ENCODE results near the gene OR2T35. TPM values are rescaled to one million over a fixed set of nuclear protein-coding genes. Genes with fewer than 3 reads are reported as not detected.
"Not testable (repeated sequence)": the region's sequence is repeated elsewhere in the genome, so short reads cannot be mapped to it uniquely, and the experiment has no call there.

The OR2T35 gene
- total RNA-seq, 2 experiments from 2014 or later, result not detected

GRCh38 chr1:248639652-248640051 is 5.4 kb downstream of the OR2T35 start:
- H3K4me2 ChIP-seq (ENCODE audit: low read length); POLR2A ChIA-PET: not testable (repeated sequence)

GRCh38 chr1:248636612-248637011 is 8.5 kb downstream of the OR2T35 start:
- H3K36me3 ChIP-seq (ENCODE audit: insufficient read depth, low read length); H3K4me3 ChIP-seq (ENCODE audit: low read depth, low read length, poor library complexity, severe bottlenecking); H4K20me1 ChIP-seq (ENCODE audit: insufficient read depth, low read length); POLR2A ChIA-PET; intact Hi-C loops (cut with micrococcal nuclease; ENCODE audit: unreplicated experiment); DNase-seq (ENCODE audit: low spot score); H3K79me2 ChIP-seq (ENCODE audit: insufficient read depth, low read depth, low read length); BruUV-seq (replicated peaks); H3K4me2 ChIP-seq (ENCODE audit: low read length); H3K9me3 ChIP-seq (ENCODE audit: low read length); CTCF ChIA-PET (ENCODE audit: unreplicated experiment); H3K9me2 ChIP-seq (ENCODE audit: insufficient read depth, low read length); H2AFZ ChIP-seq (ENCODE audit: low read length); H3K27ac ChIP-seq (ENCODE audit: low read depth, low read length, poor library complexity, severe bottlenecking); H3K4me1 ChIP-seq (ENCODE audit: insufficient read depth, low read length, poor library complexity, severe bottlenecking): not testable (repeated sequence)

More at GRCh38 chr1:248639652-248640051, 5.4 kb downstream of the OR2T35 start:
- H3K4me1 ChIP-seq (ENCODE audit: insufficient read depth, low read length, poor library complexity, severe bottlenecking); BruUV-seq (replicated peaks); H3K9me2 ChIP-seq (ENCODE audit: insufficient read depth, low read length); DNase-seq (ENCODE audit: low spot score); H3K4me3 ChIP-seq (ENCODE audit: low read depth, low read length, poor library complexity, severe bottlenecking); H3K27ac ChIP-seq (ENCODE audit: low read depth, low read length, poor library complexity, severe bottlenecking); H3K9me3 ChIP-seq (ENCODE audit: low read length); H4K20me1 ChIP-seq (ENCODE audit: insufficient read depth, low read length); intact Hi-C loops (cut with micrococcal nuclease; ENCODE audit: unreplicated experiment); H3K36me3 ChIP-seq (ENCODE audit: insufficient read depth, low read length); H2AFZ ChIP-seq (ENCODE audit: low read length); CTCF ChIA-PET (ENCODE audit: unreplicated experiment); H3K79me2 ChIP-seq (ENCODE audit: insufficient read depth, low read depth, low read length): not testable (repeated sequence)

GRCh38 chr1:248634991-248635390 is 10.1 kb downstream of the OR2T35 start, which contains the start of gene OR2T11:
Gene OR2T11 (minus strand): TSS chr1:248635091. CDS start chr1:248627128, 7,963 bp downstream.
- CTCF ChIA-PET (ENCODE audit: unreplicated experiment); H3K4me2 ChIP-seq (ENCODE audit: low read length): not testable (repeated sequence)

GRCh38 chr1:248631354-248632008 is 13.6 kb downstream of the OR2T35 start:
- H3K79me2 ChIP-seq (ENCODE audit: insufficient read depth, low read depth, low read length), result no peaks in the 10 kb centered on the region
- H3K4me2 ChIP-seq (ENCODE audit: low read length), result no peak overlapping the region
- no peaks in the 10 kb centered on the region for H3K9me3 ChIP-seq (ENCODE audit: low read length)
- H3K4me3 ChIP-seq (ENCODE audit: low read depth, low read length, poor library complexity, severe bottlenecking), result no peak overlapping the region
- no peaks in the 10 kb centered on the region for H3K9me2 ChIP-seq (ENCODE audit: insufficient read depth, low read length)
- POLR2A ChIA-PET, result interaction anchor here (0.5 kb wide), 1 partner anchor 10 kb away, joined by 3 read pairs; no protein-coding TSS in a partner anchor
- intact Hi-C loops (cut with micrococcal nuclease; ENCODE audit: unreplicated experiment), result loop anchor here (5.0 kb wide), 1 partner anchor 174 kb away; no protein-coding TSS in a partner anchor
- no peaks in the 10 kb centered on the region for H3K36me3 ChIP-seq (ENCODE audit: insufficient read depth, low read length)
- no peak overlapping the region for H2AFZ ChIP-seq (ENCODE audit: low read length)
- H3K4me1 ChIP-seq (ENCODE audit: insufficient read depth, low read length, poor library complexity, severe bottlenecking), result no peaks in the 10 kb centered on the region
- CTCF ChIA-PET (ENCODE audit: unreplicated experiment), result no interaction called here
- H4K20me1 ChIP-seq (ENCODE audit: insufficient read depth, low read length), result no peaks in the 10 kb centered on the region
- no peak overlapping the region for H3K27ac ChIP-seq (ENCODE audit: low read depth, low read length, poor library complexity, severe bottlenecking)
- DNase-seq (ENCODE audit: low spot score), result no peak
- TF ChIP-seq CTCF (conservative IDR thresholded peaks at IDR 0.05; ENCODE audit: low read length), result no peak
- TF ChIP-seq EZH2phosphoT487 (IDR thresholded peaks at IDR 0.05; ENCODE audit: borderline replicate concordance, low read depth, low read length), result no peak
- BruUV-seq (replicated peaks), result no TSS peak

More at GRCh38 chr1:248634991-248635390, 10.1 kb downstream of the OR2T35 start, which contains the start of gene OR2T11:
- H2AFZ ChIP-seq (ENCODE audit: low read length); H3K79me2 ChIP-seq (ENCODE audit: insufficient read depth, low read depth, low read length); H3K27ac ChIP-seq (ENCODE audit: low read depth, low read length, poor library complexity, severe bottlenecking); H3K4me3 ChIP-seq (ENCODE audit: low read depth, low read length, poor library complexity, severe bottlenecking); H3K9me2 ChIP-seq (ENCODE audit: insufficient read depth, low read length); BruUV-seq (replicated peaks); H3K9me3 ChIP-seq (ENCODE audit: low read length); H3K4me1 ChIP-seq (ENCODE audit: insufficient read depth, low read length, poor library complexity, severe bottlenecking); DNase-seq (ENCODE audit: low spot score); H4K20me1 ChIP-seq (ENCODE audit: insufficient read depth, low read length); POLR2A ChIA-PET; H3K36me3 ChIP-seq (ENCODE audit: insufficient read depth, low read length): not testable (repeated sequence)
- intact Hi-C loops (cut with micrococcal nuclease; ENCODE audit: unreplicated experiment), result loop anchor here (5.0 kb wide), 1 partner anchor 178 kb away; no protein-coding TSS in a partner anchor

Measured in OCI-LY7 (cell line).